IPS DF 6.9 (cell line): ENCODE measurements around the gene ACSM5.
"Not testable (repeated sequence)": the region's sequence is repeated elsewhere in the genome, so short reads cannot be mapped to it uniquely, and the experiment has no call there.

Source experiments
- DNase-seq: peaks from one replicate; pipeline ENCODE4 v3.0.0-alpha.2; 2013; ENCODE audit warnings: low read depth, low spot score
- H3K27ac ChIP-seq: one replicate; pipeline ENCODE4 v1.5.1; 2013; ENCODE audit warnings: low read length, control low read depth
- H3K27me3 ChIP-seq: 2 replicates; pipeline ENCODE4 v1.6.1; 2013; ENCODE audit warnings: mild to moderate bottlenecking, low read length; ENCODE audit not compliant: control insufficient read depth, insufficient read depth
- H3K36me3 ChIP-seq: 2 replicates; pipeline ENCODE4 v1.6.1; 2013; ENCODE audit warnings: low read length; ENCODE audit not compliant: control insufficient read depth, insufficient read depth
- H3K4me1 ChIP-seq: 2 replicates; pipeline ENCODE4 v1.6.1; 2013; ENCODE audit warnings: low read length; ENCODE audit not compliant: control insufficient read depth, insufficient read depth
- H3K4me3 ChIP-seq: 2 replicates; pipeline ENCODE4 v1.5.1; 2013; ENCODE audit warnings: mild to moderate bottlenecking, low read length
- H3K9me3 ChIP-seq: 2 replicates; pipeline ENCODE4 v1.6.1; 2013; ENCODE audit warnings: low read length, inconsistent platforms; ENCODE audit not compliant: control insufficient read depth, insufficient read depth
- WGBS: extraction: QIAGEN DNeasy Blood & Tissue Kit; methylation state at CpG from one replicate; pipeline ENCODE4 v1.1.7; 2013; ENCODE audit warnings: mixed read lengths, missing lambda C conversion rate; ENCODE audit not compliant: insufficient read length, insufficient coverage; 5-methylcytosine and 5-hydroxymethylcytosine counted together

The ACSM5 gene

GRCh38 chr16:20423772-20424128 lies 14.4 kb downstream of the ACSM5 start:
- not testable (repeated sequence) for H3K4me3 ChIP-seq, H3K9me3 ChIP-seq, H3K27ac ChIP-seq, H3K4me1 ChIP-seq, H3K36me3 ChIP-seq, DNase-seq, H3K27me3 ChIP-seq
- no CpG with 5 or more reads among the region's 5 CpGs for WGBS

DNA sequence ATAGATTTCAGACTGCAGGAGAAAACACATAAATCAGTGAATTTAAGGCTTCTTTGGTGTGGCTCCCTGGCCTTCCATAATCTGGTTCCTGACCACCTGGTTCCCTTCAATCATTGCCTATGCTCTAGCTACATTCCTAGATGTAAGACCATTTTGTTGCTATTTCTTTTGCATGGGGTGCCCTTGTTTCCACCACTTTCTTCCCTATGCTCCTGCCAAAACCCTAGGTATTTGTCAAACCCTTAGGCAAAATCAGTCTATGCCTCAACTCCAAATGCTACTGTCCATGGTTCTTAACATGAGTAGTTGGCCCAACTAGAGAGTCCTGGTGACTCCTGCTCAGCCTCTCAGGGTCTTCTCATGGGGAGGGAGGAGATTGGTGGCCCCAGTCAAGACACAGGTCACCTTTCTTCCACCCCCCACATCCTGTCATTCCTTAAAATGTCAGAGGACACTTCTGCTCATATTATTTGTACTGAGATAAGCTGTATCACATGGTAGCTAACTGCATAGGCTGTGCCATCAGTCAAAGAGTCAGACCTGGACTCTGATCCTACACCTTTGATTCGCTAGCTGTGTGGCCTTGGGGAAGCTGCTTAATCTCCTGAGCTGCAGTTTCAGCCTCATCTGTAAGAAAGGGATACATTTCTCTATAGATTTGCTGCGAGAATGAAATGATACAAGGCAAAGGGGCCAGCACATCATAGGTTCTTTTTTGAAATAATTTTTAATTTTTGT lies 15.0 kb downstream of the ACSM5 start:
- WGBS = no CpG with 5 or more reads among the region's 2 CpGs
- Histone ChIP-seq H3K27ac (no peak overlapping the region), H3K36me3 (no peaks in the 10 kb centered on the region), H3K27me3 (no peaks in the 10 kb centered on the region), H3K4me1 (no peaks in the 10 kb centered on the region), H3K4me3 (no peak overlapping the region), H3K9me3 (no peaks in the 10 kb centered on the region)
- no peak for DNase-seq

DNA sequence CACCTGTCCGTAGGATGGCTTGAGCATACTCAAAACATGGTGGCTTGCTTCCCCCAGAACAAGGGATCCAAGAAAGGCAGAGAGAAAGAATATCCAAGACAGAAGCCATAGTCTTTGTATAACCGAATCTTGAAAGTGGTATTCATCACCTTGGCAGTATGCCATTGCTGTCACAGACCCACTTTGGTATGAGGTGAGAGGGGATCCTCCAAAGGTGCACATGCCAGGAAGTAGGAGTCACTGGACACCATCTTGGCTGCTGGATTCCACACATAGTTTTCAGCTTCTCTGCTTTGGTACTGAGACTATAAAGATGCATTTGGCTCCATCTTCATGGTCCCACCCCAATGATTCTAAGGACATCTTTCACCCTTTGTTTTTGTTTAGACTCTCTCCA lies 18.1 kb downstream of the ACSM5 start:
- not testable (repeated sequence) for H3K27ac ChIP-seq, H3K4me1 ChIP-seq, DNase-seq, H3K9me3 ChIP-seq, H3K36me3 ChIP-seq, H3K4me3 ChIP-seq, H3K27me3 ChIP-seq
- no CpG with 5 or more reads among the region's 2 CpGs for WGBS

DNA sequence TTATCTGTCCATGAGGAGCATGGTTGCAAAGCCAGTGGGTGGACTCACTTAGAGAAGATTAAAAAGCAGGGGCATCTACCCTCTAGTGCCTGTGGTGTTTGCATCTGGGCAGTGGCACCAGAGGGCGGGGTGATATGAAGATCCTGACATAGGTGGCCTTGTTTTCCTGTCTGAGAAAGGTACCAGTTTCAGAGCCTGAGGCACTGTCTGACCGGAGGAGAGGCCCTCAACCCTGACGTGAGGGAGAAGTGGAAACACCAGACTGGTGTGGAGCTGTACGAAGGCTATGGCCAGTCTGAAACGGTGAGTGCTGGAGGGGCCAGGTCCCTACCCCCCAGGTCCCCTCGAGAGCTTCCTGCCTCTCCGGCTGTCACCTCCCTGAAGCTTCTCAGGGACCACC lies 20.2 kb downstream of the ACSM5 start:
- not testable (repeated sequence) for H3K36me3 ChIP-seq, H3K4me1 ChIP-seq, H3K4me3 ChIP-seq, DNase-seq, H3K27ac ChIP-seq, H3K27me3 ChIP-seq, H3K9me3 ChIP-seq
- WGBS = no CpG with 5 or more reads among the region's 7 CpGs

DNA sequence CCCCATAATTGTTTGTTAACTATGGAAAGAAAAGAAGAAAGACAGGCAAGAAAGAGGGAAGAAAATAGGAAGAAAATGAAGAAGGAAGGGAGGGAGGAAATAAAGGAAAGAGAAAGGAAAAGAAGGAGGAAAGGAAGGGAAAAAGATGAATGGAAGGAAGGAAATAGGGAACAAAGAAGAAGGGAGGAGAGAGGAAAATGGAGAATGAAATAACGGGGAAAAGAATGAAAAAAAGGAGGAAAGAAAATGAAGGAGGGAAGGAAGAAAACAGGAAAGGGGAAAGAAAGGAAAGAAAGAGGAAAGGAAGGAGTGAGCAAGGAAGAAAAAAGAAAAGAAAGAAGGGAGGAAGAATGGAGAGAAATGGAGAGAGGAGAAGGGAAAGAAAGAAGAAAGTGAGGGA lies 21.1 kb downstream of the ACSM5 start:
- H3K27me3 ChIP-seq, H3K9me3 ChIP-seq, H3K36me3 ChIP-seq, H3K4me3 ChIP-seq, H3K27ac ChIP-seq, H3K4me1 ChIP-seq, DNase-seq: not testable (repeated sequence)
- 100% methylated on average over 1 of the region's 1 CpG for WGBS

- Histone ChIP-seq H3K4me1 (no peaks in the 10 kb centered on the region), H3K27ac (no peak overlapping the region), H3K4me3 (no peak overlapping the region), H3K36me3 (no peaks in the 10 kb centered on the region), H3K9me3 (no peaks in the 10 kb centered on the region), H3K27me3 (no peaks in the 10 kb centered on the region)
- WGBS = no CpG with 5 or more reads among the region's 11 CpGs
- DNase-seq = no peak
These were observed 21.6 kb downstream of the ACSM5 start for GRCh38 chr16:20430948-20431347.

GRCh38 chr16:20438950-20439349 lies 29.6 kb downstream of the ACSM5 start:
- H3K36me3 ChIP-seq, H3K27me3 ChIP-seq, H3K9me3 ChIP-seq, H3K27ac ChIP-seq, H3K4me3 ChIP-seq, H3K4me1 ChIP-seq, DNase-seq: not testable (repeated sequence)
- no CpG with 5 or more reads among the region's 2 CpGs for WGBS

DNA sequence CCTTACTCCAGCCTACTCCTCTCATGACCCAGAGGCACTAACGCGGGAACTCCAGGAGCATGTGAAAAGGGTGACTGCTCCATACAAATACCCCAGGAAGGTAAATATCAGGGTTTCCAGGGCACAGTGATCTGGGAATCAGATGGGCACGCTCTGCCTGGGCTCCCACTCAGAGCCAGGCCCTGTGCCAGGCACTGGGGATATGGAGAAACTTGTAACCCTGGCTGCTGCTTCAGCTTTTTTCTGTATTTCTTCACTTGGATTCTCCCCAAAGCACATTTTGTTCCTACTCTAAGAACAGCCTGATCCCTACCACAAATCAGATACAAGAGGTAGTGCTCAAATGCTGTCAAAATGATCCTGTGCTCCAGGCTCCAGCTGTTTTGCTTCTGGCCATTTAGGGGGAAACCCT lies 30.5 kb downstream of the ACSM5 start:
- not testable (repeated sequence) for DNase-seq, H3K36me3 ChIP-seq, H3K27ac ChIP-seq, H3K4me3 ChIP-seq, H3K27me3 ChIP-seq, H3K9me3 ChIP-seq, H3K4me1 ChIP-seq
- whole genome bisulfite sequencing = no CpG with 5 or more reads among the region's 3 CpGs

DNA sequence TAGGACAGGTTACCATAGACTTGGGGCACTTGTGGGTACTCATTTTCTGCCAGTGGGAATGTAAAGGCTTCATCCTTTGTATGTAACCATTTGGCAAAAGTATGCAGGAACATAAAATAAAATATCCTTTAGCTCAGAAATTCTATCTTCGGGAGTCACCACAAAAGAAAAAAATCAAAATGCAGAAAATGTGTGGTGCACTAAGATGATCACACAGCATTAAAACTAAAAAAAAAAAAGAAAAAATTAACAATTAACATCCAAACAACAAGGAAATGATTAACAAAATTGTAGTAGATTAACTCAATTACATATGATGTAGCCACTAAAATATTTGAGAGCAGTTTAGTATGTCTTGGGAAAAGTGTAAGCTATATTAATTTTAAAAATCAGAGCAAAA lies 31.4 kb downstream of the ACSM5 start:
- WGBS = no CpG with 5 or more reads among the region's 1 CpG
- not testable (repeated sequence) for H3K27ac ChIP-seq, H3K27me3 ChIP-seq, H3K9me3 ChIP-seq, H3K4me1 ChIP-seq, DNase-seq, H3K36me3 ChIP-seq, H3K4me3 ChIP-seq

DNA sequence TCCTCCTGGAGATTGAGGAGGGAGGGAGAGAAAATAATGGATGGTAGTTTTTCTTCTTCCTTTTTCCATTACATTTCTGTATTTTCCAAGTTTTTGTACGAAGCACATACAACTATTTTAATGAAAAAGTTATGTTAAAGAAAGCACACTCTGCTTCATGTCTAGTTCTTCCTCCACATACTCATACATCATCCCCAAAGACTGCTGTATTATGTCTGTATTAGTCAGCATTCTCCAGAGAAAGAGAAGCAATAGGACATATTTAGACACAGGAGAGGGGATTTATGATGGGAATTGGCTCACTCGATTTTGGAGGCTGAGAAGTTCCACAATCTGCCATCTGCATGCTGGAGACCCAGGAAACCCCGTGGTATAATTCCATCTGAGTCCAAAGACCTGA lies 31.9 kb downstream of the ACSM5 start:
- no peaks in the 10 kb centered on the region for H3K27me3 ChIP-seq
- H3K4me3 ChIP-seq = no peak overlapping the region
- no peak overlapping the region for H3K27ac ChIP-seq
- DNase-seq = no peak
- no peaks in the 10 kb centered on the region for H3K36me3 ChIP-seq
- no CpG with 5 or more reads among the region's 3 CpGs for WGBS
- H3K9me3 ChIP-seq = no peaks in the 10 kb centered on the region
- no peaks in the 10 kb centered on the region for H3K4me1 ChIP-seq

DNA sequence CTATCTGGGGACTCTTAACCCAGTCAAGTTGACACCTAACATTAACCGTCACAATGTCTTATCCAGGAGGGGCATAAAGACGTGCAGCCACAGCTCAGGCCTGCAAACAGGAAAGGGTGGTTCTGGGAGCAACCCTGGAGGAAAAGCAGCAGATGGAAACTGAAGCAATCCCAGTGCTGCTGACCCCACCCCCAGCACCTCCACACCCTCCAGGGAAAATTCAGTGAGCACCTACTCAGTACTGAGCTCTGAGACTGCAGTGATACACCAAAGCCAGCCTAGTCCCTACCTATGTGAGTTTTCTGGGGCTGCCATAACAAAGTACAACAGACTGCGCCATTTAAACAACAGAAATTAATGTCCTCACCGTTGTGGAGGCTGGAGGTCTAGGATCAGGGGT lies 32.5 kb downstream of the ACSM5 start:
- H3K9me3 ChIP-seq, H3K4me3 ChIP-seq, H3K27me3 ChIP-seq, H3K4me1 ChIP-seq, H3K27ac ChIP-seq, DNase-seq, H3K36me3 ChIP-seq: not testable (repeated sequence)
- WGBS = no CpG with 5 or more reads among the region's 4 CpGs
